HG02884 (cell line): Measurements from ENCODE around the gene PTN.
"Not testable (repeated sequence)": the region's sequence is repeated elsewhere in the genome, so short reads cannot be mapped to it uniquely, and the experiment has no call there.

Experiments
- ATAC-seq: cut with Tn5 transposase; IDR thresholded peaks from one replicate; pipeline ENCODE4 v1.9.1; 2021; ENCODE audit warnings: mild to moderate bottlenecking, moderate library complexity; ENCODE audit not compliant: unreplicated experiment

The PTN gene

DNA sequence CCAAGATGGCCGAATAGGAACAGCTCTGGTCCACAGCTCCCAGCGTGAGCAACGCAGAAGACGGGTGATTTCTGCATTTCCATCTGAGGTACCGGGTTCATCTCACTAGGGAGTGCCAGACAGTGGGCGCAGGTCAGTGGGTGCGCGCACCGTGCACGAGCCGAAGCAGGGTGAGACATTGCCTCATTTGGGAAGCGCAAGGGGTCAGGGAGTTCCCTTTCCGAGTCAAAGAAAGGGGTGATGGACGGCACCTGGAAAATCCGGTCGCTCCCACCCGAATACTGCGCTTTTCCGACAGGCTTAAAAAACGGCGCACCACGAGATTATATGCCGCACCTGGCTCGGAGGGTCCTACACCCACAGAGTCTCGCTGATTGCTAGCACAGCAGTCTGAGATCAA is 161.9 kb downstream of the PTN start:
- not testable (repeated sequence) for ATAC-seq
